ENCODE measurements around the gene EML3. TPM values are rescaled to one million over a fixed set of nuclear protein-coding genes. Genes with fewer than 3 reads are reported as not detected.

Gene EML3
- polyA plus RNA-seq, 1 donor (not counting 4 experiments of a cell fraction or from before 2014, with no cell fraction given), result 13.6 TPM

- H3K4me2 ChIP-seq (ENCODE audit: control insufficient read depth, extremely low read depth, insufficient read depth, low read depth, low read length), result no peak overlapping the region
- peaks cover 11 to 30% of the 10 kb centered on the region in 2 experiments for H3K36me3 ChIP-seq (ENCODE audit: control insufficient read depth in 2 of 2, extremely low read depth in 1 of 2, insufficient read depth in 2 of 2, low read length in 2 of 2)
- no peaks in the 10 kb centered on the region for H3K9me3 ChIP-seq (ENCODE audit: control insufficient read depth, low read depth, low read length)
- H3K27ac ChIP-seq (ENCODE audit: control insufficient read depth, insufficient read depth, low read length), result no peak overlapping the region
- H4K20me1 ChIP-seq (ENCODE audit: control insufficient read depth, extremely low read depth, insufficient read depth, low read length), result peaks cover 9% of the 10 kb centered on the region
- peaks cover 86% of the 10 kb centered on the region for H3K4me1 ChIP-seq (ENCODE audit: control insufficient read depth, extremely low read depth, insufficient read depth, low read length)
- no peak overlapping the region for H3K4me3 ChIP-seq (ENCODE audit: control insufficient read depth in 2 of 3, extremely low read depth in 1 of 3, insufficient read depth in 2 of 3, low read depth in 1 of 3, low read length in 3 of 3)
- no peaks in the 10 kb centered on the region for H3K27me3 ChIP-seq (ENCODE audit: control insufficient read depth, extremely low read depth, insufficient read depth, low read length)
- TF ChIP-seq CTCF (optimal IDR thresholded peaks at IDR 0.05 in 1 of 3, IDR thresholded peaks at IDR 0.05 in 1 of 3, conservative IDR thresholded peaks at IDR 0.05 in 1 of 3; ENCODE audit: extremely low read depth in 1 of 3, insufficient read depth in 2 of 3, low read length in 3 of 3), result no peak
- no peak for TF ChIP-seq EZH2 (IDR thresholded peaks at IDR 0.05; ENCODE audit: low read length)
- DNase-seq (ENCODE audit: low read depth, low spot score), result no peak
- H3K79me2 ChIP-seq (ENCODE audit: control insufficient read depth, insufficient read depth, low read length), result peaks cover 11% of the 10 kb centered on the region
- no peak overlapping the region for H2AFZ ChIP-seq (ENCODE audit: control insufficient read depth, low read length)
- FAIRE-seq, result no peak
- dilution Hi-C loops (cut with MboI; ENCODE audit: extremely low pct_ligation_motif_present, low sequenced_read_pairs), result no loop called here
- H3K9me1 ChIP-seq (ENCODE audit: control insufficient read depth, extremely low read depth, insufficient read depth, low read length), result peaks cover 2% of the 10 kb centered on the region
- H3K9ac ChIP-seq (ENCODE audit: control insufficient read depth, extremely low read depth, insufficient read depth, low read length), result no peak overlapping the region
Measured at GRCh38 chr11:62558669-62559068, 53.9 kb downstream of the EML3 start.

- H3K9me1 ChIP-seq (ENCODE audit: control insufficient read depth, extremely low read depth, insufficient read depth, low read length), result peaks cover 2% of the 10 kb centered on the region
- H3K4me3 ChIP-seq (ENCODE audit: control insufficient read depth in 2 of 3, extremely low read depth in 1 of 3, insufficient read depth in 2 of 3, low read depth in 1 of 3, low read length in 3 of 3), result peak overlapping the region in 2 of 3 experiments; percentile 40 to 43
- FAIRE-seq (no peak), DNase-seq (ENCODE audit: low read depth, low spot score) (no peak)
- H3K9me3 ChIP-seq (ENCODE audit: control insufficient read depth, low read depth, low read length), result no peaks in the 10 kb centered on the region
- H3K4me2 ChIP-seq (ENCODE audit: control insufficient read depth, extremely low read depth, insufficient read depth, low read depth, low read length), result peak overlapping the region; percentile 75
- TF ChIP-seq CTCF (optimal IDR thresholded peaks at IDR 0.05 in 1 of 3, IDR thresholded peaks at IDR 0.05 in 1 of 3, conservative IDR thresholded peaks at IDR 0.05 in 1 of 3; ENCODE audit: extremely low read depth in 1 of 3, insufficient read depth in 2 of 3, low read length in 3 of 3) (no peak), EZH2 (IDR thresholded peaks at IDR 0.05; ENCODE audit: low read length) (no peak)
- peaks cover 9 to 27% of the 10 kb centered on the region in 2 experiments for H3K36me3 ChIP-seq (ENCODE audit: control insufficient read depth in 2 of 2, extremely low read depth in 1 of 2, insufficient read depth in 2 of 2, low read length in 2 of 2)
- dilution Hi-C loops (cut with MboI; ENCODE audit: extremely low pct_ligation_motif_present, low sequenced_read_pairs), result no loop called here
- H3K27ac ChIP-seq (ENCODE audit: control insufficient read depth, insufficient read depth, low read length), result peak overlapping the region; percentile 91
- H4K20me1 ChIP-seq (ENCODE audit: control insufficient read depth, extremely low read depth, insufficient read depth, low read length), result peaks cover 7% of the 10 kb centered on the region
- peaks cover 6% of the 10 kb centered on the region for H3K79me2 ChIP-seq (ENCODE audit: control insufficient read depth, insufficient read depth, low read length)
- H3K4me1 ChIP-seq (ENCODE audit: control insufficient read depth, extremely low read depth, insufficient read depth, low read length), result peaks cover 93% of the 10 kb centered on the region
- no peak overlapping the region for H2AFZ ChIP-seq (ENCODE audit: control insufficient read depth, low read length)
- H3K9ac ChIP-seq (ENCODE audit: control insufficient read depth, extremely low read depth, insufficient read depth, low read length), result peak overlapping the region; percentile 43
- no peaks in the 10 kb centered on the region for H3K27me3 ChIP-seq (ENCODE audit: control insufficient read depth, extremely low read depth, insufficient read depth, low read length)
Measured at GRCh38 chr11:62556875-62557631, 55.5 kb downstream of the EML3 start.

All from keratinocyte (primary cell).